CD4-positive, alpha-beta T cell (primary cell): ENCODE measurements around the gene EXD3. TPM values are rescaled to one million over a fixed set of nuclear protein-coding genes. Genes with fewer than 3 reads are reported as not detected.

Experiments
- ATAC-seq: fragments of 200-7000 bp; cut with Tn5 transposase; one replicate; pipeline ENCODE4 v1.10.0; 2022; ENCODE audit warnings: mild to moderate bottlenecking; ENCODE audit not compliant: poor library complexity
- CTCF ChIA-PET: fragments of 350-600 bp; sonication (Branson Sonifier 250); formaldehyde crosslinking; loops from one replicate; lab custom pipeline; 2021; ENCODE audit warnings: antibody characterized with exemption, inconsistent platforms; lab: Charles Lee
- POLR2A ChIA-PET: fragments of 350-600 bp; sonication (Branson Sonifier 250); formaldehyde crosslinking; loops from one replicate; lab custom pipeline; 2021; ENCODE audit warnings: antibody characterized with exemption, inconsistent platforms; lab: Charles Lee
- DNase-seq, 14 experiments: peaks; one replicate each; pipeline ENCODE4 v3.0.0-alpha.2; 2013 to 2020; ENCODE audit warnings: mixed read lengths in 2 of 14
- H3K27ac ChIP-seq, 2 donors: one replicate each; pipeline versions ENCODE4 v1.5.1 to v1.7.0; 2013; ENCODE audit warnings: low read length in 2 of 2, low read depth in 1 of 2, mild to moderate bottlenecking in 1 of 2
- H3K27me3 ChIP-seq, 2 experiments: 1 replicate in 1 of 2; 2 replicates in 1 of 2; pipeline versions ENCODE4 v1.6.1 to v1.7.0; 2013; ENCODE audit warnings: low read length in 2 of 2, control low read depth in 1 of 2, mild to moderate bottlenecking in 1 of 2, moderate library complexity in 1 of 2; ENCODE audit not compliant: insufficient read depth in 2 of 2, control insufficient read depth in 1 of 2
- H3K36me3 ChIP-seq: one replicate; pipeline ENCODE4 v1.6.1; 2013; ENCODE audit warnings: low read length, control low read depth; ENCODE audit not compliant: insufficient read depth
- H3K4me1 ChIP-seq: one replicate; pipeline ENCODE4 v1.6.1; 2013; ENCODE audit warnings: low read length, control low read depth; ENCODE audit not compliant: insufficient read depth
- H3K4me3 ChIP-seq: one replicate; pipeline ENCODE4 v1.5.1; 2013; ENCODE audit warnings: mild to moderate bottlenecking, low read length, moderate library complexity
- H3K9me3 ChIP-seq, 2 experiments: 1 replicate in 1 of 2; 2 replicates in 1 of 2; pipeline versions ENCODE4 v1.6.1 to v1.7.0; 2013; ENCODE audit warnings: low read length in 2 of 2, mild to moderate bottlenecking in 2 of 2, control low read depth in 1 of 2, moderate library complexity in 1 of 2; ENCODE audit not compliant: control insufficient read depth in 1 of 2, insufficient read depth in 1 of 2
- H3K27ac Mint-ChIP-seq: one replicate; pipeline ENCODE4 v1.8.0; 2020; ENCODE audit warnings: mixed read lengths
- H3K27me3 Mint-ChIP-seq: one replicate; pipeline ENCODE4 v1.8.0; 2021; ENCODE audit warnings: mixed read lengths
- H3K36me3 Mint-ChIP-seq: one replicate; pipeline ENCODE4 v1.8.0; 2021; ENCODE audit warnings: low read depth, mixed read lengths
- H3K4me1 Mint-ChIP-seq: one replicate; pipeline ENCODE4 v1.8.0; 2021; ENCODE audit warnings: low read depth, mixed read lengths
- H3K4me3 Mint-ChIP-seq: one replicate; pipeline ENCODE4 v1.8.0; 2020; ENCODE audit warnings: mild to moderate bottlenecking, mixed read lengths
- H3K9me3 Mint-ChIP-seq: one replicate; pipeline ENCODE4 v1.8.0; 2020; ENCODE audit warnings: mixed read lengths
- intact Hi-C, 2 experiments: fragments of 100-400 bp; cut with DNase I in 1 of 2; cut with micrococcal nuclease in 1 of 2; formaldehyde crosslinking; loops; one replicate each; pipeline versions ENCODE4 v1.15.1 to v1.9.0; 2023 to 2025; cut with DNase I, micrococcal nuclease
- polyA plus RNA-seq, 2 donors: library from polyadenylated mRNA; unstranded; fragments of 120-200 nt; gene quantifications; one replicate each; pipeline ENCODE4 v1.2.1, GENCODE V29; 2013
- total RNA-seq, 174 experiments: library from RNA in 2 of 174; stranded (reverse) in 2 of 174; gene quantifications; one replicate each; pipeline ENCODE4 v1.2.3 and lab custom pipeline; 2021 to 2026
- TF ChIP-seq, protein P1 (sequence below): fragments of 200-600 bp; IDR thresholded peaks from one replicate; pipeline ENCODE4 v1.8.0; 2022; ENCODE audit warnings: antibody characterized with exemption, mild to moderate bottlenecking

Gene EXD3, protein sequence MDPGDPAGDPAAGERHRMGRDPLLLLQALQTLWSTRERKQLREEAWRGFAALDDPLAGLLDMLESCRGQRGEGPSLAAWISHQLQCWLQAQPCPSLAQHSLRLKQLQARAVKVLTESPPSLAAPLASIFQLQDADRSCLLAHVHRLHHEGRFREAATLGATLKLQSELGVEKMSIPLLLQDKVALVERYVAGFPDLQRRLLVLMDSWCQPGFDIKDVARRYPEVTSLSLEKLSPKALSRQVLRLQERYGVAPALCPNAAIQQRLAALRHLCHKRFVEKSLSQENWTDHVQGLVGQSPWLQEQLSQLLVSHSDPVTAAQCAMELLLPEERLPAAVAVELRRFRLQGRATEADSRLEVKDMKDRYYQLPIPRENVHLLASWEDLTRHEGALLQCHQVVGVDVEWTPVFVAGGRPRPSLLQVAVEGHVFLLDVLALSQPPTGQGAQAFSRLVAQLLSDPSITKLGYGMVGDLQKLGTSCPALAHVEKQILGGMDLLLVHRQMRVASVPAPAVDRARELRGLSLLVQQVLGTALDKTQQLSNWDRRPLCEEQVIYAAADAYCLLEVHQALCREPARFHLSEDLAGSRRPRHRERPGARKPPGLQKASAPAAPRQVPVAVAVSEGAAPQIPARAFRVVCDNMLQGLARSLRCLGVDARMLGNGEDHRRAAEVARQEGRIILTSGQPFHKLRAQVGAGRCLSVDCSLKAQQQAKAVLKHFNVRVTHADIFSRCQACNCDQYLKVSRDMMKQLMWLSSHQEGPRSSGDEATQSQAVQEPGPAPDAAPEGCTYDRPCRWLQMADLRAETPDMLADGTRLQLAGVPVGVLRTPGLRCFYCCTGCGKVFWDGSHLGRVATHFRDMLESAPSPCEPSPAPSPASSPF
- total RNA-seq, result 10 to 100 TPM; 14.9 to 16.9 TPM
- 10.9 TPM for polyA plus RNA-seq (2013, experiment 1 of 2)
- 10.8 TPM for polyA plus RNA-seq (2013, experiment 2 of 2)
- total RNA-seq (lab: John Stamatoyannopoulos, UW), result 1.3 to 44.8 (median 10.5) reads per million in 172 experiments

DNA sequence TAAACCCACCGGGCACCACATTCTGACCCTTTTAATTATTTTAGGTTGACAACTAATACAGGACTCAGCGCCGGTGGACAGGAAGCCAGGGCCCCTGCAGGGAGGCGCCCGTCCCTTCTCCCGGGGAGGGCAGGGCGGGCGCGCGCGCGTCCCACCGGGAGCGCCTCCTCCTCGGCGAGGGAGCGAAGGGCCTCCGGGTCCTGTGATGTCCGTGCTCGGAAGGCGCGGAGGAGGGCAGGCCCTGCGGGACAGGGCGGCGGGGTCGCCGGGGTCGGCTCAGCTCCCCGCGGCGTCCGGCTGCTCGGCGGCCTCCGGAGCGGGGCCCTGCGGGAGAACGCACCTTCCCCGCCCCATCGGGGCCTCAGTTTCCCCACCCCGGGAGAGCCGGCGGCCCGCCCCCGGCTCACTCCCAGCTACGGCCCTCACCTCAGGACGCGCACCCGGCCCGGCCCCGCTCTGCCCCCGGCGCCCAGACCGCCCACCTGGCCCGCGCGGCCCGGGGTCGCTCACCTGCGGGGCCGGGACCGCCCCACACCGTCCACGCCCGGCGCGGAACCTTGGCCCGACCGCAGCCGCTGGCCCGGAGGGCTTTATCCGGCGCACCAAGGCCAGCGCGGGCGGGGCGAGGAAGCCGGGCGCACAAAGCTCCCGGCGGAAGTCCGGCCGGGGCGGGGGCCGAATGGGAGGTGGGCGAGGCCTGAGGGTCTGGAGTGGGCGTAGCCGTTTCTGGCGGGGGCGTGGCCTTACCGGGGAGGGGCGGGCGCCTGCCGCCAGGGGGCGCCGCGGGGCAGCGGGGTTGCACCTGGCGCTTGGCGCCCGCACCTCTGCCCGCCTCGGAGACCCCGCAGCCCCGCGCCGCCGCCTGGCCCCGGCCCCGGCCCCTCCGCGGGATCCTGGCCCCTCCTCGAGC, at the start of gene EXD3, which contains the start of gene NOXA1:
EXD3 (minus strand) TSS at position 559 of the 910 bp plus-strand sequence. CDS start 27,805 bp downstream, outside the sequence.
NOXA1 (plus strand) TSS at position 790 of the 910 bp plus-strand sequence. CDS start 137 bp downstream, outside the sequence.
- no peaks in the 10 kb centered on the region for H3K36me3 Mint-ChIP-seq
- ChIA-PET POLR2A (interaction anchor here (0.6 to 2.9 kb wide), 19 partner anchors 9 to 336 kb away, joined by 3 to 18 read pairs (median 5); partner anchors contain the start of genes MAN1B1, MRPL41, NELFB and NRARP), CTCF (interaction anchor here (0.5 to 2.3 kb wide), 8 partner anchors 14 to 781 kb away, joined by 3 to 12 read pairs (median 3); partner anchors contain the start of genes MRPL41 and NSMF)
- H3K27ac Mint-ChIP-seq, result peak within 1 kb of the TSS; percentile 69
- Histone ChIP-seq H3K27ac (no peak within 1 kb of the TSS), H3K4me3 (peak within 1 kb of the TSS; percentile 65), H3K9me3 (no peaks in the 10 kb centered on the region), H3K4me1 (peaks cover 19% of the 10 kb centered on the region), H3K27me3 (no peaks in the 10 kb centered on the region), H3K36me3 (no peaks in the 10 kb centered on the region)
- TF ChIP-seq, protein P1, sequence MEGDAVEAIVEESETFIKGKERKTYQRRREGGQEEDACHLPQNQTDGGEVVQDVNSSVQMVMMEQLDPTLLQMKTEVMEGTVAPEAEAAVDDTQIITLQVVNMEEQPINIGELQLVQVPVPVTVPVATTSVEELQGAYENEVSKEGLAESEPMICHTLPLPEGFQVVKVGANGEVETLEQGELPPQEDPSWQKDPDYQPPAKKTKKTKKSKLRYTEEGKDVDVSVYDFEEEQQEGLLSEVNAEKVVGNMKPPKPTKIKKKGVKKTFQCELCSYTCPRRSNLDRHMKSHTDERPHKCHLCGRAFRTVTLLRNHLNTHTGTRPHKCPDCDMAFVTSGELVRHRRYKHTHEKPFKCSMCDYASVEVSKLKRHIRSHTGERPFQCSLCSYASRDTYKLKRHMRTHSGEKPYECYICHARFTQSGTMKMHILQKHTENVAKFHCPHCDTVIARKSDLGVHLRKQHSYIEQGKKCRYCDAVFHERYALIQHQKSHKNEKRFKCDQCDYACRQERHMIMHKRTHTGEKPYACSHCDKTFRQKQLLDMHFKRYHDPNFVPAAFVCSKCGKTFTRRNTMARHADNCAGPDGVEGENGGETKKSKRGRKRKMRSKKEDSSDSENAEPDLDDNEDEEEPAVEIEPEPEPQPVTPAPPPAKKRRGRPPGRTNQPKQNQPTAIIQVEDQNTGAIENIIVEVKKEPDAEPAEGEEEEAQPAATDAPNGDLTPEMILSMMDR, result no peak
- H3K4me1 Mint-ChIP-seq, result peaks cover 18% of the 10 kb centered on the region
- no peaks in the 10 kb centered on the region for H3K9me3 Mint-ChIP-seq
- peak within 1 kb of the TSS; percentile 91 for H3K4me3 Mint-ChIP-seq
- H3K27me3 Mint-ChIP-seq, result no peaks in the 10 kb centered on the region
- DNase-seq (peak; percentile 91 to 97 (median 94)), ATAC-seq (peak; percentile 89)
- intact Hi-C loops, result loop anchor here (1.0 to 5.0 kb wide), 6 partner anchors 22 to 184 kb away; partner anchors contain the start of genes ARRDC1 (in 1 of the 2), DPH7 (in 1 of the 2), NELFB (in 1 of the 2) and NSMF (in 1 of the 2)

DNA sequence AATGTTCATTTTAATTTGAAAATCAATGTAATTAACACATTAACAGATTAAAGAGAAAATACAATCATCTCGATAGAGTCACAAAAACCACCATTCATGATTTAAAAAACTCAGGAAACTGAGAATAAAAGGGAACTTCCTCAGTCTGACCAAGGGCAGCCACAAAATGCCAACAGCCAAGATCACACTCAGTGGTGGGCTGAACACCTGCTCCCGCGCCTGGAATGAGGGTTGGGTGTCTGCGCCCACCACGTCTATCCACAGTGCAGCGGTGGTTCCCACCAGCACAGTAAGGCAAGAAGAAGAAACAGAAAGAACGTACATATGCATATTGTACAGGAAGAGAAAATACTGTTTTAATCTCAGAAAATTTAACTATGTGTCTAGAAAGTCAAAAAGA, 47.8 kb upstream of the EXD3 start:
- no peak for ATAC-seq
- intact Hi-C loops, result no loop called here
- Mint-ChIP-seq H3K27me3 (no peaks in the 10 kb centered on the region), H3K4me3 (no peak overlapping the region), H3K27ac (no peak overlapping the region), H3K36me3 (peaks cover 8% of the 10 kb centered on the region), H3K4me1 (peaks cover 11% of the 10 kb centered on the region), H3K9me3 (peaks cover 3% of the 10 kb centered on the region)
- H3K4me1 ChIP-seq, result no peaks in the 10 kb centered on the region
- H3K27ac ChIP-seq, result no peak overlapping the region
- no peak overlapping the region for H3K4me3 ChIP-seq
- H3K9me3 ChIP-seq, result peaks cover 3 to 25% of the 10 kb centered on the region in 2 experiments
- no peaks in the 10 kb centered on the region for H3K27me3 ChIP-seq
- ChIA-PET POLR2A (no interaction called here), CTCF (no interaction called here)
- peak in 1 of 14 experiments; percentile 15 for DNase-seq
- no peaks in the 10 kb centered on the region for H3K36me3 ChIP-seq
- TF ChIP-seq, protein P1, result no peak
